HCT116 (cell line): ENCODE measurements around the gene NDOR1.

Experiments
- POLR2AphosphoS5 ChIP-seq: IDR thresholded peaks from 2 replicates; pipeline ENCODE4 v1.6.1; 2011; ENCODE audit warnings: mild to moderate bottlenecking, low read depth, low read length, moderate library complexity
- SRF ChIP-seq: IDR thresholded peaks from 2 replicates; pipeline ENCODE4 v1.6.1; 2012; ENCODE audit warnings: low read depth
- TF ChIP-seq, protein P1 (sequence below), 3 experiments: fragments of 200-600 bp in 1 of 3; sonication (generic) in 1 of 3; IDR thresholded peaks in 2 of 3; conservative IDR thresholded peaks in 1 of 3; 2 replicates each; pipeline ENCODE4 v1.5.1; 2012 to 2017; ENCODE audit warnings: low read depth in 2 of 3, low read length in 2 of 3, antibody characterized with exemption in 1 of 3, borderline replicate concordance in 1 of 3, control low read depth in 1 of 3, mild to moderate bottlenecking in 1 of 3, mixed read lengths in 1 of 3, mixed run types in 1 of 3, moderate library complexity in 1 of 3; ENCODE audit not compliant: insufficient read depth in 1 of 3
- TF ChIP-seq, protein P2 (sequence below): IDR thresholded peaks from 2 replicates; pipeline ENCODE4 v1.6.1; 2012

GRCh38 chr9:137167747-137168572, 37.5 kb upstream of the NDOR1 start:
- TF ChIP-seq SRF: no peak
- TF ChIP-seq, protein P1, sequence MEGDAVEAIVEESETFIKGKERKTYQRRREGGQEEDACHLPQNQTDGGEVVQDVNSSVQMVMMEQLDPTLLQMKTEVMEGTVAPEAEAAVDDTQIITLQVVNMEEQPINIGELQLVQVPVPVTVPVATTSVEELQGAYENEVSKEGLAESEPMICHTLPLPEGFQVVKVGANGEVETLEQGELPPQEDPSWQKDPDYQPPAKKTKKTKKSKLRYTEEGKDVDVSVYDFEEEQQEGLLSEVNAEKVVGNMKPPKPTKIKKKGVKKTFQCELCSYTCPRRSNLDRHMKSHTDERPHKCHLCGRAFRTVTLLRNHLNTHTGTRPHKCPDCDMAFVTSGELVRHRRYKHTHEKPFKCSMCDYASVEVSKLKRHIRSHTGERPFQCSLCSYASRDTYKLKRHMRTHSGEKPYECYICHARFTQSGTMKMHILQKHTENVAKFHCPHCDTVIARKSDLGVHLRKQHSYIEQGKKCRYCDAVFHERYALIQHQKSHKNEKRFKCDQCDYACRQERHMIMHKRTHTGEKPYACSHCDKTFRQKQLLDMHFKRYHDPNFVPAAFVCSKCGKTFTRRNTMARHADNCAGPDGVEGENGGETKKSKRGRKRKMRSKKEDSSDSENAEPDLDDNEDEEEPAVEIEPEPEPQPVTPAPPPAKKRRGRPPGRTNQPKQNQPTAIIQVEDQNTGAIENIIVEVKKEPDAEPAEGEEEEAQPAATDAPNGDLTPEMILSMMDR (IDR thresholded peaks at IDR 0.05 in 2 of 3, conservative IDR thresholded peaks at IDR 0.05 in 1 of 3; ENCODE audit: borderline replicate concordance in 1 of 3, insufficient read depth in 1 of 3, low read depth in 2 of 3, low read length in 2 of 3): no peak
- TF ChIP-seq, protein P2, sequence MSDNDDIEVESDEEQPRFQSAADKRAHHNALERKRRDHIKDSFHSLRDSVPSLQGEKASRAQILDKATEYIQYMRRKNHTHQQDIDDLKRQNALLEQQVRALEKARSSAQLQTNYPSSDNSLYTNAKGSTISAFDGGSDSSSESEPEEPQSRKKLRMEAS: no peak
- TF ChIP-seq POLR2AphosphoS5: peak; percentile 46
